ENCODE data around the gene ENG. TPM values are rescaled to one million over a fixed set of nuclear protein-coding genes. Genes with fewer than 3 reads are reported as not detected.

ENG gene
- total and polyA plus RNA-seq, 10 donors, result 29.2 to 334 (median 222) TPM

- peak; percentile 81 for DNase-seq
- peaks cover 6 to 69% (median 59%) of the 10 kb centered on the region in 6 donors for H3K36me3 ChIP-seq
- peak overlapping the region in 1 of 8 donors; percentile 100 for H3K4me3 ChIP-seq
- peaks cover 31 to 89% (median 81%) of the 10 kb centered on the region in 6 donors for H3K4me1 ChIP-seq
- intact Hi-C loops (cut with DNase I; ENCODE audit: low total_unique reads), result loop anchor here (5.0 kb wide), 1 partner anchor 134 kb away; no protein-coding TSS in a partner anchor
- H3K27ac ChIP-seq, result peak overlapping the region in 5 of 8 donors; percentile 60 to 99 (median 96)
- no peak for TF ChIP-seq CTCF (IDR thresholded peaks at IDR 0.05 in 8 of 11, conservative IDR thresholded peaks at IDR 0.05 in 3 of 11)
- TF ChIP-seq POLR2AphosphoS5 (IDR thresholded peaks at IDR 0.05), result peak in 1 of 3 donors; percentile 46
- TF ChIP-seq POLR2A (IDR thresholded peaks at IDR 0.05), result no peak
- no peaks in the 10 kb centered on the region for H3K9me3 ChIP-seq
- H3K27me3 ChIP-seq (replicated peaks in 1 of 7), result no peaks in the 10 kb centered on the region
- WGBS, 5 donors, result 75 to 88% (median 84%) methylated on average over 18 to 26 of the region's 26 CpGs
These were observed 66.0 kb downstream of the ENG start for GRCh38 chr9:127788337-127789011.

GRCh38 chr9:127786773-127787104 lies 67.7 kb downstream of the ENG start:
- H3K27ac ChIP-seq, result peak overlapping the region; percentile 89 to 99 (median 96)
- intact Hi-C loops (cut with DNase I; ENCODE audit: low total_unique reads), result loop anchor here (5.0 kb wide), 1 partner anchor 136 kb away; no protein-coding TSS in a partner anchor
- no peak for DNase-seq
- peak overlapping the region; percentile 96 to 100 (median 100) for H3K4me3 ChIP-seq
- no peaks in the 10 kb centered on the region for H3K9me3 ChIP-seq
- peaks cover 43 to 89% (median 85%) of the 10 kb centered on the region in 6 donors for H3K4me1 ChIP-seq
- H3K27me3 ChIP-seq (replicated peaks in 1 of 7), result no peaks in the 10 kb centered on the region
- TF ChIP-seq POLR2AphosphoS5 (IDR thresholded peaks at IDR 0.05) (no peak), POLR2A (IDR thresholded peaks at IDR 0.05) (no peak), CTCF (IDR thresholded peaks at IDR 0.05 in 8 of 11, conservative IDR thresholded peaks at IDR 0.05 in 3 of 11) (peak in 8 of 11 experiments; percentile 15 to 52 (median 42))
- H3K36me3 ChIP-seq, result peaks cover 6 to 51% (median 48%) of the 10 kb centered on the region in 6 donors
- WGBS, 5 donors, result 0 to 1% (median 1%) methylated on average over 12 of the region's 12 CpGs

GRCh38 chr9:127785933-127786772 lies 68.3 kb downstream of the ENG start, which contains the start of gene CDK9:
Gene CDK9 (plus strand): TSS chr9:127786034. CDS start chr9:127786149, 115 bp downstream.
- peaks cover 43 to 89% (median 84%) of the 10 kb centered on the region in 6 donors for H3K4me1 ChIP-seq
- intact Hi-C loops (cut with DNase I; ENCODE audit: low total_unique reads), result loop anchor here (5.0 kb wide), 1 partner anchor 136 kb away; no protein-coding TSS in a partner anchor

More at GRCh38 chr9:127785933-127786772, 68.3 kb downstream of the ENG start, which contains the start of gene CDK9:
- 0 to 1% (median 0%) methylated on average over 30 to 75 of the region's 75 CpGs for WGBS, 5 donors
- no peaks in the 10 kb centered on the region for H3K9me3 ChIP-seq
- peak within 1 kb of the TSS; percentile 96 to 100 (median 100) for H3K4me3 ChIP-seq
- peak within 1 kb of the TSS; percentile 89 to 99 (median 96) for H3K27ac ChIP-seq
- no peaks in the 10 kb centered on the region for H3K27me3 ChIP-seq (replicated peaks in 1 of 7)
- peak; percentile 97 for DNase-seq
- TF ChIP-seq POLR2A (IDR thresholded peaks at IDR 0.05), result peak in 1 of 3 donors; percentile 61
- TF ChIP-seq CTCF (IDR thresholded peaks at IDR 0.05 in 8 of 11, conservative IDR thresholded peaks at IDR 0.05 in 3 of 11), result peak in 3 of 11 experiments; percentile 2 to 35 (median 33)
- peak; percentile 90 to 92 (median 90) for TF ChIP-seq POLR2AphosphoS5 (IDR thresholded peaks at IDR 0.05)
- H3K36me3 ChIP-seq, result peaks cover 6 to 46% (median 42%) of the 10 kb centered on the region in 6 donors
